K562 (cell line): Measurements from ENCODE around the gene CEP68. TPM values are rescaled to one million over a fixed set of nuclear protein-coding genes. Genes with fewer than 3 reads are reported as not detected.

ENCODE experiments used
- ATAC-seq: fragments of 200-7000 bp; cut with Tn5 transposase; 3 replicates; pipeline ENCODE4 v1.9.1; 2020; ENCODE audit warnings: moderate library complexity
- BruUV-seq: library from RNA; stranded (reverse); fragments of 400-500 nt; replicated peaks from 2 replicates; lab custom pipeline; 2021; lab: Mats Ljungman, UMichigan
- CTCF ChIA-PET: fragments of 300-600 bp; formaldehyde crosslinking; extraction: SDS; loops from one replicate; lab custom pipeline; 2021; ENCODE audit warnings: low intra/inter-chr PET ratio; lab: Yijun Ruan, JAX
- POLR2A ChIA-PET: fragments of 300-600, 350-650 bp; sonication (Branson Sonifier 250); formaldehyde crosslinking; extraction: SDS; loops from one replicate; lab custom pipeline; 2021; ENCODE audit warnings: antibody characterized with exemption, inconsistent platforms; lab: Yijun Ruan, JAX
- DNase-seq, 4 experiments: peaks; one replicate each; pipeline versions ENCODE4 v3.0.0 to v3.0.0-alpha.2; 2011 to 2018; ENCODE audit warnings: low spot score in 3 of 4, mixed read lengths in 3 of 4; ENCODE audit errors: extremely low read depth in 1 of 4
- FAIRE-seq: peaks from 2 replicates; lab custom pipeline; 2011; peaks lifted over from hg19 to GRCh38; lab: Jason Lieb, UNC
- H2AFZ ChIP-seq: 2 replicates; pipeline ENCODE4 v1.6.0; 2011; ENCODE audit warnings: low read depth, low read length, control low read depth, inconsistent platforms
- H3K27ac ChIP-seq: fragments of 200-600 bp; 3 replicates; pipeline ENCODE4 v1.8.0; 2011; ENCODE audit warnings: low read depth, mild to moderate bottlenecking, control low read depth, inconsistent platforms, low read length, moderate library complexity, mixed read lengths; ENCODE audit errors: extremely low read depth
- H3K27me3 ChIP-seq, 2 experiments: fragments of 300-600 bp in 1 of 2; 2 replicates in 1 of 2; 3 replicates in 1 of 2; pipeline versions ENCODE4 v1.6.0 to v1.8.0; 2011; ENCODE audit warnings: inconsistent platforms in 2 of 2, low read length in 2 of 2, mild to moderate bottlenecking in 1 of 2, mixed read lengths in 1 of 2, moderate library complexity in 1 of 2; ENCODE audit not compliant: control insufficient read depth in 2 of 2, insufficient read depth in 2 of 2
- H3K36me3 ChIP-seq: fragments of 300-600 bp; 3 replicates; pipeline ENCODE4 v1.8.0; 2011; ENCODE audit warnings: mild to moderate bottlenecking, low read length, inconsistent platforms; ENCODE audit not compliant: control insufficient read depth, insufficient read depth
- H3K4me1 ChIP-seq, 2 experiments: fragments of 200-600 bp in 1 of 2; replicated peaks in 1 of 2; 2 replicates in 1 of 2; 3 replicates in 1 of 2; pipeline versions ENCODE4 v1.5.1 to v1.8.0; 2011; ENCODE audit warnings: inconsistent platforms in 2 of 2, low read length in 2 of 2, mild to moderate bottlenecking in 1 of 2, mixed read lengths in 1 of 2, moderate library complexity in 1 of 2; ENCODE audit not compliant: control insufficient read depth in 2 of 2, insufficient read depth in 2 of 2
- H3K4me2 ChIP-seq: 2 replicates; pipeline ENCODE4 v1.6.1; 2011; ENCODE audit warnings: low read length, control low read depth, inconsistent platforms, mixed read lengths; ENCODE audit not compliant: insufficient read depth
- H3K4me3 ChIP-seq: fragments of 200-600 bp; sonication (generic), shearing (Covaris generic); 2 replicates; pipeline ENCODE4 v1.5.1; 2016; ENCODE audit warnings: control low read depth, inconsistent platforms
- H3K79me2 ChIP-seq: fragments of 200-600 bp; 3 replicates; pipeline ENCODE4 v1.8.0; 2011; ENCODE audit warnings: low read length, inconsistent platforms; ENCODE audit not compliant: control insufficient read depth, insufficient read depth
- H3K9ac ChIP-seq, 2 experiments: 2 replicates each; pipeline versions ENCODE4 v1.6.0 to v1.6.1; 2011; ENCODE audit warnings: low read depth in 2 of 2, low read length in 2 of 2, control low read depth in 1 of 2, inconsistent platforms in 1 of 2, mild to moderate bottlenecking in 1 of 2, mixed read lengths in 1 of 2; ENCODE audit not compliant: insufficient read depth in 1 of 2
- H3K9me1 ChIP-seq: one replicate; pipeline ENCODE4 v1.6.0; 2011; ENCODE audit warnings: inconsistent platforms, mild to moderate bottlenecking, low read length, moderate library complexity; ENCODE audit not compliant: control insufficient read depth, insufficient read depth
- H3K9me3 ChIP-seq: replicated peaks from 2 replicates; pipeline ENCODE4 v1.5.1; 2011; ENCODE audit warnings: low read depth, low read length, inconsistent platforms; ENCODE audit not compliant: control insufficient read depth, insufficient read depth
- H4K20me1 ChIP-seq: replicated peaks from 2 replicates; pipeline ENCODE4 v1.6.1; 2011; ENCODE audit warnings: low read length, inconsistent platforms, mixed read lengths; ENCODE audit not compliant: control insufficient read depth, insufficient read depth
- BCOR ChIP-seq: fragments of 450-650 bp; IDR thresholded peaks from 2 replicates; pipeline ENCODE4 v1.6.1; 2016
- PHF8 ChIP-seq: fragments of 200-600 bp; sonication (generic); IDR thresholded peaks from 2 replicates; pipeline ENCODE4 v1.6.1; 2012; ENCODE audit warnings: mixed run types, mild to moderate bottlenecking, inconsistent platforms, low read length, moderate library complexity, borderline replicate concordance
- POLR2AphosphoS5 ChIP-seq: IDR thresholded peaks from 2 replicates; pipeline ENCODE4 v1.6.1; 2011; ENCODE audit warnings: mild to moderate bottlenecking, low read depth, low read length, moderate library complexity; ENCODE audit not compliant: control insufficient read depth, insufficient read depth
- RB1 ChIP-seq: fragments of 450-650 bp; IDR thresholded peaks from 2 replicates; pipeline ENCODE4 v1.6.1; 2017; ENCODE audit warnings: low read depth, mild to moderate bottlenecking
- SMAD2 ChIP-seq: fragments of 150-350 bp; IDR thresholded peaks from 2 replicates; pipeline ENCODE4 v1.6.1; 2014; ENCODE audit warnings: low read depth, mild to moderate bottlenecking, low read length
- SRSF3 ChIP-seq: fragments of 200-400 bp; formaldehyde crosslinking; IDR thresholded peaks from 2 replicates; pipeline ENCODE4 v1.6.1; 2016; ENCODE audit warnings: mild to moderate bottlenecking, low read length, moderate library complexity; ENCODE audit not compliant: insufficient read depth
- YY1 ChIP-seq, 3 experiments: IDR thresholded peaks; 2 replicates each; pipeline ENCODE4 v1.6.1; 2011; ENCODE audit warnings: low read length in 2 of 3, mild to moderate bottlenecking in 2 of 3, moderate library complexity in 2 of 3, borderline replicate concordance in 1 of 3, control low read depth in 1 of 3, low read depth in 1 of 3; ENCODE audit not compliant: insufficient read depth in 3 of 3, insufficient replicate concordance in 2 of 3, control insufficient read depth in 1 of 3, insufficient read length in 1 of 3; ENCODE audit errors: extremely low read depth in 1 of 3
- ZNF431 ChIP-seq: sonication (generic); formaldehyde crosslinking; IDR thresholded peaks from 2 replicates; pipeline ENCODE4 v1.8.0; 2022; ENCODE audit warnings: mild to moderate bottlenecking, missing genetic modification reagents
- ZNF436 ChIP-seq: fragments of 250-450, 450-650 bp; sonication (Bioruptor Pico); formaldehyde crosslinking; IDR thresholded peaks from 2 replicates; pipeline ENCODE4 v1.7.0; 2020; ENCODE audit warnings: mild to moderate bottlenecking
- ZNF507 ChIP-seq: conservative IDR thresholded peaks from 2 replicates; pipeline ENCODE4 v1.6.1; 2017; ENCODE audit warnings: missing genetic modification characterization, missing compliant biosample characterization
- WGBS: fragments of 100-300 bp; shearing (Covaris generic); methylation state at CpG from one replicate; pipeline ENCODE4 v1.1.6; 2016; ENCODE audit warnings: low coverage, mixed read lengths; ENCODE audit not compliant: insufficient coverage; ENCODE audit errors: missing lambda C conversion rate; 5-methylcytosine and 5-hydroxymethylcytosine counted together
- in situ Hi-C: fragments of 300-500 bp; cut with MboI; formaldehyde crosslinking; loops from 4 replicates; pipeline ENCODE4 v1.15.0; 2018; ENCODE audit warnings: inconsistent platforms, mixed read lengths
- intact Hi-C: fragments of 100-400 bp; cut with micrococcal nuclease; formaldehyde crosslinking; loops from 2 replicates; pipeline ENCODE4 v1.14.2; 2022
- polyA plus RNA-seq, 8 experiments: library from polyadenylated mRNA; depleted of rRNA in 4 of 8; stranded (reverse) in 5 of 8; unstranded in 3 of 8; fragments of >200 nt; fragmentation: Nextera tagmentation in 2 of 8; fragmentation: Illumina TruSeq in 1 of 8; extraction: Ambion mirVana in 2 of 8; extraction: Trizol in 1 of 8; gene quantifications; 2 replicates each; pipeline versions ENCODE4 v1.2.1 to v1.2.3, GENCODE V29; 2011 to 2014; ENCODE audit warnings: inconsistent platforms in 1 of 8, missing spikeins in 1 of 8
- total RNA-seq, 7 experiments: library from RNA; depleted of rRNA in 6 of 7; stranded (reverse); fragments of >200 nt in 6 of 7; fragmentation: Illumina TruSeq in 2 of 7; extraction: Trizol in 2 of 7; gene quantifications; 2 replicates each; pipeline versions ENCODE4 v1.2.1 to v1.2.3, GENCODE V29; 2011 to 2021; ENCODE audit warnings: low replicate concordance in 1 of 7
- TF ChIP-seq, protein P1 (sequence below): conservative IDR thresholded peaks from 2 replicates; pipeline ENCODE4 v1.6.1; 2011; ENCODE audit warnings: low read depth, mild to moderate bottlenecking, low read length; ENCODE audit not compliant: control insufficient read depth
- TF ChIP-seq, protein P2 (sequence below): fragments of 200-800 bp; sonication (Bioruptor generic); IDR thresholded peaks from 2 replicates; pipeline ENCODE4 v1.6.1; 2017; ENCODE audit warnings: missing genetic modification characterization, missing compliant biosample characterization

CEP68 gene
- total and polyA plus RNA-seq, 9 of the 15 experiments (the other 6 are each of a cell fraction or from before 2014, with no cell fraction given): 1.4 to 8.5 (median 5.2) TPM

DNA sequence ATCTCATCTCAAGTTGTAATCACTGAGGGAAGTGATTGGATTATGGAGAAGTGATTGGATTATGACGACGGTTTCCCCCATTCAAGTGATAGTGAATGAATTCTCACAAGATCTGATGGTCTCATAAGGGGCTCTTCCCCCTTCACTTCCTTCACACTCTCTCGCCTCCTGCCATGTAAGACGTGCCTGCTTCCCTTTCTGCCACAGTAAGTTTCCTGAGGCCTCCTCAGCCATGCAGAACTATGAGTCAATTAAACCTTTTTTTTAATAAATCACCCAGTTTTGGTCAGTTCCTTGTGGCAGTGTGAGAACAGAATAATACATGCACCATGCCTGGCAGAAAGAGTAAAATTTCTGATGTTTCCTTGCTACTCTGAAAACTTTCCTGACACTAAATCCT lies 36.6 kb downstream of the CEP68 start:
- POLR2A ChIA-PET: no interaction called here
- Histone ChIP-seq H4K20me1 (peaks cover 6% of the 10 kb centered on the region), H3K79me2 (peaks cover 39% of the 10 kb centered on the region), H3K36me3 (peaks cover 80% of the 10 kb centered on the region), H2AFZ (no peak overlapping the region), H3K27me3 (no peaks in the 10 kb centered on the region), H3K4me2 (no peak overlapping the region), H3K9me1 (no peaks in the 10 kb centered on the region), H3K27ac (no peak overlapping the region), H3K4me1 (no peaks in the 10 kb centered on the region), H3K9me3 (no peaks in the 10 kb centered on the region), H3K9ac (no peak overlapping the region), H3K4me3 (no peak overlapping the region)
- DNase-seq: no peak
- intact Hi-C loops (no loop called here), in situ Hi-C loops (no loop called here)
- CTCF ChIA-PET: no interaction called here
- 0 out of 2 replicates have a peak, but pooled peaks have one; percentile 42 for TF ChIP-seq ZNF431
- TF ChIP-seq ZNF507 (tag): no peak
- no peak for TF ChIP-seq ZNF436 (CRISPR knock-in tag)
- WGBS: 70% methylated on average over 4 of the region's 4 CpGs
- FAIRE-seq: no peak
- BruUV-seq: no TSS peak
- ATAC-seq: no peak

DNA sequence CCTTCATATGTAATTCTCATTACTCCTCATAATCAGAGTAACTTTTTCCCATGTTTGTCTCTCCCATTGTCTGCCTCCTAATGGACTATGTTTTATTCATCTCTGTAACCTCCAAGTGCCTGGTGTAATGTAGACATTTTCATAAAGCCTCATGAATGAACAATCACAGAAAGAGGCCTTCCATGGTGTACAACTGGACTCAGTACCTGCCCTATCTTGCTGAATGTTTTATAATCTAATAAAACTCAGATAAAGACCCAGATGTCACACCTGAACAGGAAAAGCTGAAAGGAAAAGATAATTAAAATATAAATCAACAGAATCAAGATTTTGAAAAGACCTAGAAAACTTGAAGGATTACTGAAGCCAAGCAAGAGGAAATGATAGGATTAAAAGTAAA lies 37.0 kb downstream of the CEP68 start:
- no peak for ATAC-seq
- Histone ChIP-seq H3K4me2 (no peak overlapping the region), H3K4me1 (no peaks in the 10 kb centered on the region), H3K9me3 (no peaks in the 10 kb centered on the region), H3K9ac (no peak overlapping the region), H4K20me1 (peaks cover 6% of the 10 kb centered on the region), H3K27me3 (no peaks in the 10 kb centered on the region), H3K4me3 (no peak overlapping the region), H3K79me2 (peaks cover 39% of the 10 kb centered on the region), H3K9me1 (no peaks in the 10 kb centered on the region), H2AFZ (no peak overlapping the region), H3K27ac (no peak overlapping the region), H3K36me3 (peaks cover 79% of the 10 kb centered on the region)
- in situ Hi-C loops (no loop called here), intact Hi-C loops (no loop called here)
- no peak for DNase-seq
- no TSS peak for BruUV-seq
- ChIA-PET POLR2A (no interaction called here), CTCF (no interaction called here)
- TF ChIP-seq RB1: no peak
- no peak for TF ChIP-seq POLR2AphosphoS5
- no peak for TF ChIP-seq SRSF3
- TF ChIP-seq, protein P1, sequence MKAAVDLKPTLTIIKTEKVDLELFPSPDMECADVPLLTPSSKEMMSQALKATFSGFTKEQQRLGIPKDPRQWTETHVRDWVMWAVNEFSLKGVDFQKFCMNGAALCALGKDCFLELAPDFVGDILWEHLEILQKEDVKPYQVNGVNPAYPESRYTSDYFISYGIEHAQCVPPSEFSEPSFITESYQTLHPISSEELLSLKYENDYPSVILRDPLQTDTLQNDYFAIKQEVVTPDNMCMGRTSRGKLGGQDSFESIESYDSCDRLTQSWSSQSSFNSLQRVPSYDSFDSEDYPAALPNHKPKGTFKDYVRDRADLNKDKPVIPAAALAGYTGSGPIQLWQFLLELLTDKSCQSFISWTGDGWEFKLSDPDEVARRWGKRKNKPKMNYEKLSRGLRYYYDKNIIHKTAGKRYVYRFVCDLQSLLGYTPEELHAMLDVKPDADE: no peak
- TF ChIP-seq, protein P2, sequence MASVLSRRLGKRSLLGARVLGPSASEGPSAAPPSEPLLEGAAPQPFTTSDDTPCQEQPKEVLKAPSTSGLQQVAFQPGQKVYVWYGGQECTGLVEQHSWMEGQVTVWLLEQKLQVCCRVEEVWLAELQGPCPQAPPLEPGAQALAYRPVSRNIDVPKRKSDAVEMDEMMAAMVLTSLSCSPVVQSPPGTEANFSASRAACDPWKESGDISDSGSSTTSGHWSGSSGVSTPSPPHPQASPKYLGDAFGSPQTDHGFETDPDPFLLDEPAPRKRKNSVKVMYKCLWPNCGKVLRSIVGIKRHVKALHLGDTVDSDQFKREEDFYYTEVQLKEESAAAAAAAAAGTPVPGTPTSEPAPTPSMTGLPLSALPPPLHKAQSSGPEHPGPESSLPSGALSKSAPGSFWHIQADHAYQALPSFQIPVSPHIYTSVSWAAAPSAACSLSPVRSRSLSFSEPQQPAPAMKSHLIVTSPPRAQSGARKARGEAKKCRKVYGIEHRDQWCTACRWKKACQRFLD: no peak
- TF ChIP-seq BCOR: no peak
- TF ChIP-seq SMAD2: no peak
- TF ChIP-seq YY1 (IDR thresholded peaks at IDR 0.05; ENCODE audit: borderline replicate concordance in 1 of 3, control insufficient read depth in 1 of 3, extremely low read depth in 1 of 3, insufficient read depth in 3 of 3, insufficient read length in 1 of 3, insufficient replicate concordance in 2 of 3, low read depth in 1 of 3, low read length in 2 of 3): no peak
- no peak for TF ChIP-seq PHF8
- FAIRE-seq: no peak
